Activated T-helper 1 cell treated with anti-CD3 and anti-CD28 coated beads, Interleukin-2, amount 50 U/mL, for 16 hours (primary cell): ENCODE measurements around the gene BPIFA2.

Experiments
- DNase-seq, 2 donors: peaks; one replicate each; pipeline ENCODE4 v3.0.0-alpha.2; 2020; ENCODE audit warnings: low read depth in 1 of 2, low spot score in 1 of 2

The BPIFA2 gene

DNA sequence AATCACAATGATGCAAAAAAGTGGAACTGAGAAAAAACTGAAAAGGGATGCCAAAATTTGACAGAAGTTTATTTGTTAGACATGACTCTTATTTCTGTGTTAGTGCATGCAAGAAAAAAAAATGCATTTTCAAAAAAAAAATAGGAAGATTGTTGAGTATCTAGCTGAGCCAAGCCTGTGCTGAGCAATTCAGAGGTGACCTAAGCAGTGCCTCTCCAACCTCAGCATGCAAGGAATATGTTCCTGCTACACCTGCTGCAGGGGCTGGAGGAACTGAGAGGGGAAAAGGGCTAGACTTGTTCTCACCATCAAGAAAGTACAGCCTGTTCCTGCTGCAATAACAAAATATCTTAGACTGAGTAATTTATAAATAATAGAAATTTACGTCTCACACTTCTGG lies 24.0 kb downstream of the BPIFA2 start:
- DNase-seq, result no peak

- no peak for DNase-seq
These were observed 25.0 kb downstream of the BPIFA2 start for GRCh38 chr20:33192912-33193501.

DNA sequence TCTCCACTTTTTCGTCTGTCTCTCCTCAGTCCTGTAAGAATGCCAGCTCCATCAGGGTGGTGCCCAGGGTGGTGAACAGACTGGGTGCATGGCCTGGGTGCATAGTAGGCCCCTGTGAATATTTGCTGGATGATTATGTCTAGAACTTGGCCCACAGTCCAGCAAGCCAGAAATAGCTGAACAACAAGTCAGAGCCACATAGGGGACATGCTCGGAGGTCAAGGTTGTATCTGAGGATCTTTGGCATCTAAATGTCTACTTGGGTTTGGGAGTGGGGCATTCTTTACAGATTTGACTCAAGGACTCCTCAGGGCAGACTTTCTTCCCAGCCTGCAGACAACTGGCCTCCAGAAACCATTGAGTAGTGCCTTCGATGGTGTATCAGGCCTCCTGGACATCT lies 31.1 kb downstream of the BPIFA2 start:
- DNase-seq, result no peak

DNA sequence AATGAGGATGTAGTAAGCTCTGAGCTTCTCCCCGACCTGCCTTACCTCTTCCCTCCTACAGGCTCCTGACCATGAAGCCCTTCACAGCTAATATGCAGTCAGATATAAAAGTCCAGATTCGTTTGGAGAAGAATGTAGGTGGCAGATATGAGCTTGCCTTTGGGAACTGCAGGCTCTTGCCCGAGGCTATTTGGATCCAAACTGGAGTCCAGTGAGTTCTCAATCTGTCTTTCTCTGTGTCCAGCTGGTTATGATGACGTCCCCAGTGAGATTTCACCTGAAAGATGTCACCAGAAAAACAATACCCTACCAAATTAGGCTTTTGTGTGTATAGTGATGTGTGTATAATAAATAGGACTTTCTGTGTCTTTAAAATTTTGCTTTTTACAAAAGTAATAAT lies 34.5 kb downstream of the BPIFA2 start:
- DNase-seq, result no peak

- no peak for DNase-seq
These were observed 35.5 kb downstream of the BPIFA2 start for GRCh38 chr20:33203444-33203843.

DNA sequence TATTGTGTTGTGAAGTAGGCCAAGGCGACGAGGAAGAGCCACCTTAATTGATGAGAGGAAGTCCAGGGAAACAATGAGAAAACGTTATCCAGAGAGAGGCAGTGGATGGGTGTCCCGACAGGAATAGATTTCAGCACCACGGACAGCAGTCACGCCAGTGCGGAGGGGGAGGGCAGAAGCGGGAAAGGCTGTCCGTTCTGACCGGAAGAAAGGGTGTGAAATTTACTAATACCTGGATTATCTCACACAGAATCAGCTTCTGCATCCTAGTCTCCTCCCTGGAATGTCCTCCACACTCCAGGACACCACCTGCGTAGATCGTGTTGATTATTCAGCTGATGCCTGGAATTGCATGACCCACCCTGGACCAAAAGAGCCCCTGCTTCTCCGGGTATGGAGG lies 41.8 kb downstream of the BPIFA2 start:
- DNase-seq, result no peak

GRCh38 chr20:33210371-33210770 lies 42.4 kb downstream of the BPIFA2 start:
- DNase-seq, result no peak

- no peak for DNase-seq
These were observed 44.0 kb downstream of the BPIFA2 start for GRCh38 chr20:33211817-33212424.

DNA sequence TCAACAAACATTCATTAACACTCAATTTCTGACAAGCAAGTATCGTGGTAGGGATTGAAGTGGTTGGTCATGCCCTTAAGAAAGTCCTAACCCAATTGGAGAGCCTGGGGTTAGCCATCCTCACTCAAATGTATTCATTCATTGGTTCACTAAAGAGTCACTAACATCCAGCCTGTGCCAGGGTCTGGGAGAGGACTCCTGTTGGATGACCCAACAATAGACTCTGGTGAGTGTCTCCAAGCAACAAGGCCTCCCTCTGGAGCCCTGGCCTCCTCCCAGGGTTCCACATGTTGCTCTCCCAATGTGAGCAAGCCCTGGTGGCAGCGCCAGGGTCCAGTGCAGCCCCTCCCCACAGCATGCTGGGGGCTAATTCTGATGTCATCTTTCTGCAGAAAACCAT lies 49.1 kb downstream of the BPIFA2 start, which contains the start of gene BPIFA3:
TSS of gene BPIFA3 (plus strand) at position 301 of the 400 bp plus-strand sequence. CDS start 185 bp downstream, outside the sequence.
- DNase-seq, result no peak

DNA sequence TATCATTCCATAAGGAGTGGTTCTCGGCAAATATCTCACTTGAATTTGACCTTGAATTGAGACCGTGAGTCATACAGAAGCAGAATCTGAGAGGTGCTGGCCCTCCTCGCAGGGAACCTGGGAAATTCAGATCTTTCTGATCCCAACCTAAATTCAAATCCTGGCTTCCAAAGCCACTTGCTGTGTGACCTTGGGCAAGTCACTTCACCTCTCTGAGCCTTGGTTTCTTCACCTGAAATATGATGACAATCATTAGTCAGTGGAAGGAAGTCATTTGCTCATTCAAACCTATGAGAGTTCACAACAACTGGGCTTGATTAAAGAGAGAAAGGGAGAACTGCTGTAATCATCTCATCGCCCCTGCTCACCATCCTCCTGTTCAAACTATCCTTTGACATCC lies 56.4 kb downstream of the BPIFA2 start:
- DNase-seq, result no peak

GRCh38 chr20:33229843-33230242 lies 61.9 kb downstream of the BPIFA2 start:
- no peak for DNase-seq
